NB4 (cell line): ENCODE results near the gene MYRF.

Source experiments
- DNase-seq: peaks from one replicate; pipeline ENCODE4 v3.0.0; 2010; ENCODE audit warnings: low read depth
- H3K4me3 ChIP-seq: one replicate; pipeline ENCODE4 v1.5.1; 2011; ENCODE audit warnings: mild to moderate bottlenecking, low read depth, low read length, moderate library complexity
- MYC ChIP-seq: IDR thresholded peaks from 2 replicates; pipeline ENCODE4 v1.6.1; 2011; ENCODE audit warnings: low read depth, low read length
- POLR2A ChIP-seq: IDR thresholded peaks from 2 replicates; pipeline ENCODE4 v1.6.1; 2011; ENCODE audit warnings: mild to moderate bottlenecking; ENCODE audit not compliant: insufficient read length; ENCODE audit errors: extremely low read depth
- TF ChIP-seq, protein P1 (sequence below): IDR thresholded peaks from 2 replicates; pipeline ENCODE4 v1.6.1; 2011; ENCODE audit warnings: low read depth, low read length
- TF ChIP-seq, protein P2 (sequence below): IDR thresholded peaks from one replicate; pipeline ENCODE4 v1.5.1; 2012; ENCODE audit warnings: low read depth, low read length

MYRF gene

DNA sequence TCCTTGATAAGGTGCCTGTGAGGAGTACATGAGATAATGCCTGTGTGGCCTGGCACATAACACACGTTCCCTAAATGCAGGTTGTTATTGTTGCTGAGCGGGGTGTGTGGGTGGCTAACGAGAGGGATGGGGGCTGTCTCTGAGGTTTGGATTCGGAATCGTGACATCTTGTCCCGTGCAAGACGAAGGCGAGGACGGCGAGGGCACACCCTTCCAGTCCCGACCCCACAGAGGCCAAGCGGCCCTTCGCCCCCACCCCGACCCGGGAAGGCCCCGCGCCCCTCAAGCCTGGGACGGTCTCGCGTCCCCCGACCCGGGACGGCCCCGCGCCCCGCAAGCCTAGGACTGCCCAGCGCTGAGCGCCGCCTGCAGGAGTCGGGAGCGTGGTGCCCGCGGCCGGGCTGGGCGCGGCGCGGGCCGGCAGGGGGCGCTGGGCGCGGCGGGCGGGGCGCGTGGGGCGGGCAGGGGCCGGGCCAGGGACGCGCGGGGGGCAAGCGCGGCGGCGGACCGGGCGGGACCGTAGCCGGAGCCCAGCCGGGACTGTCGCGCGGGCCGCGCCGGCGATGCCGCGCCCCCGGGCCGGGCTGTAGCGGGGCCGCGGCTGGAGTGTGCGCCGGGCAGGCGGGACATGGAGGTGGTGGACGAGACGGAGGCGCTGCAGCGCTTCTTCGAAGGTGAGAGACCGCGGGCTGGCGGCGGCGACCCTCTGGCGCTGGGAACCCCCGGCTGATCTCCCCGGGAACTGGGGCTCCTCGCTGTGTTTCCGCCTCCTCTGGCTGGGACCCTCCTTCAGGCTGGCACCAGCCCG lies at the start of gene MYRF:
MYRF (plus strand) TSS at position 520 of the 808 bp plus-strand sequence; CDS start at position 629, 109 bp downstream.
- TF ChIP-seq, protein P1, sequence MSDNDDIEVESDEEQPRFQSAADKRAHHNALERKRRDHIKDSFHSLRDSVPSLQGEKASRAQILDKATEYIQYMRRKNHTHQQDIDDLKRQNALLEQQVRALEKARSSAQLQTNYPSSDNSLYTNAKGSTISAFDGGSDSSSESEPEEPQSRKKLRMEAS = no peak
- TF ChIP-seq, protein P2, sequence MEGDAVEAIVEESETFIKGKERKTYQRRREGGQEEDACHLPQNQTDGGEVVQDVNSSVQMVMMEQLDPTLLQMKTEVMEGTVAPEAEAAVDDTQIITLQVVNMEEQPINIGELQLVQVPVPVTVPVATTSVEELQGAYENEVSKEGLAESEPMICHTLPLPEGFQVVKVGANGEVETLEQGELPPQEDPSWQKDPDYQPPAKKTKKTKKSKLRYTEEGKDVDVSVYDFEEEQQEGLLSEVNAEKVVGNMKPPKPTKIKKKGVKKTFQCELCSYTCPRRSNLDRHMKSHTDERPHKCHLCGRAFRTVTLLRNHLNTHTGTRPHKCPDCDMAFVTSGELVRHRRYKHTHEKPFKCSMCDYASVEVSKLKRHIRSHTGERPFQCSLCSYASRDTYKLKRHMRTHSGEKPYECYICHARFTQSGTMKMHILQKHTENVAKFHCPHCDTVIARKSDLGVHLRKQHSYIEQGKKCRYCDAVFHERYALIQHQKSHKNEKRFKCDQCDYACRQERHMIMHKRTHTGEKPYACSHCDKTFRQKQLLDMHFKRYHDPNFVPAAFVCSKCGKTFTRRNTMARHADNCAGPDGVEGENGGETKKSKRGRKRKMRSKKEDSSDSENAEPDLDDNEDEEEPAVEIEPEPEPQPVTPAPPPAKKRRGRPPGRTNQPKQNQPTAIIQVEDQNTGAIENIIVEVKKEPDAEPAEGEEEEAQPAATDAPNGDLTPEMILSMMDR = peak; percentile 43
- TF ChIP-seq MYC (no peak), POLR2A (no peak)
- DNase-seq = peak; percentile 53

DNA sequence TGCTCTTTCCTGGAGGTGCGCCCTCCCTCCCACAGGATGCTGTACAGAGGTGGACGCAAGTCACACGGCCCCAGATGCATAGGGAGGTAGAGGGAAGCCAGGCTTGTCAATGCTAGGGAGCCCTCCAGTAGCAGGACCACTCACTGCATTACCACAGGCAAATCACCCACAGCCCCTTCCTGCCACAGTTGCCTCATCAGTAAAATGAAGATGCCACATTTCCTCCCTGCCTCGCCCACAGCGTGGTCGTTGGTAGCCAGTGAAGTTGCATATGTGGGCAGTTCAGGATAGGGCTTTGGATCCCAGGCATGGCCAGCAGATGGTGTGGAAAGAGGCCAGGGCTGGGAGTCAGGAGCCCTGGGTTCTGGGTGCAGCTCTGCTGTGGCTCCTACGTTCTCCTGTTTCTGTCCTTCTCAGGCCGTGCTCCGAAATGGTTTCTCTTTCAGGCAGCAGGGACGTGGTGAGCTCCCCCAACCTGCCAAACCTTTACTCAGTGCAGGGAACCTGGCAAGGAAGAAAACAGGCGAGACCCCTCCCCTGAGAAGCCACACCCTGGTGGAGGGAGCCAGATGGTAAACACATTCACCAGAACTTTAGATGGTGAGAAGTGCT lies 49.6 kb upstream of the MYRF start:
- H3K4me3 ChIP-seq = no peak overlapping the region
- TF ChIP-seq, protein P1 = peak; percentile 82
- TF ChIP-seq MYC (peak; percentile 79), POLR2A (no peak)
- peak; percentile 87 for DNase-seq

More for the DNA sequence above, at the start of gene MYRF:
- no peak within 1 kb of the TSS for H3K4me3 ChIP-seq

DNA sequence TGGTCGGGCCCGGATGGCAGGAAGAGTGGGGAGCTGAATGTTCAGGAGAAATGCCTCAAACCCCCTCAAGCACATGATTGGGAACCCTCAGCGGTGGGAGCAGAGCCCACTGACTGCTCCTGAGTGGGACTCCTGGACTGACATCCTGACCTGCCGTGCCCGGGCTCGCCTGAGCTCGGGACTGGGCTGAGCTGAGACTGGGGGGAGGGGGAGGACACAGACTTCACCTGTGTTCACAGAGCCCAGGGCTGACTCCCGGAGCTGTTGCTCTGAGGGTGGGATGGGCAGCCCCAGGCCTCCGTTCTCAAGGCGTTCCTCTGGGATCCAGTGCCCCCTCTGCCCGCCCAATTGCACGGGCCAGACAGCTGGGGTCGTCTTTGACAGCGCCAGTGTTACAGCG lies 47.6 kb upstream of the MYRF start:
- no peak for DNase-seq
- TF ChIP-seq, protein P2 = no peak
- TF ChIP-seq, protein P1 = no peak
- TF ChIP-seq POLR2A (no peak), MYC (no peak)
- no peak overlapping the region for H3K4me3 ChIP-seq

DNA sequence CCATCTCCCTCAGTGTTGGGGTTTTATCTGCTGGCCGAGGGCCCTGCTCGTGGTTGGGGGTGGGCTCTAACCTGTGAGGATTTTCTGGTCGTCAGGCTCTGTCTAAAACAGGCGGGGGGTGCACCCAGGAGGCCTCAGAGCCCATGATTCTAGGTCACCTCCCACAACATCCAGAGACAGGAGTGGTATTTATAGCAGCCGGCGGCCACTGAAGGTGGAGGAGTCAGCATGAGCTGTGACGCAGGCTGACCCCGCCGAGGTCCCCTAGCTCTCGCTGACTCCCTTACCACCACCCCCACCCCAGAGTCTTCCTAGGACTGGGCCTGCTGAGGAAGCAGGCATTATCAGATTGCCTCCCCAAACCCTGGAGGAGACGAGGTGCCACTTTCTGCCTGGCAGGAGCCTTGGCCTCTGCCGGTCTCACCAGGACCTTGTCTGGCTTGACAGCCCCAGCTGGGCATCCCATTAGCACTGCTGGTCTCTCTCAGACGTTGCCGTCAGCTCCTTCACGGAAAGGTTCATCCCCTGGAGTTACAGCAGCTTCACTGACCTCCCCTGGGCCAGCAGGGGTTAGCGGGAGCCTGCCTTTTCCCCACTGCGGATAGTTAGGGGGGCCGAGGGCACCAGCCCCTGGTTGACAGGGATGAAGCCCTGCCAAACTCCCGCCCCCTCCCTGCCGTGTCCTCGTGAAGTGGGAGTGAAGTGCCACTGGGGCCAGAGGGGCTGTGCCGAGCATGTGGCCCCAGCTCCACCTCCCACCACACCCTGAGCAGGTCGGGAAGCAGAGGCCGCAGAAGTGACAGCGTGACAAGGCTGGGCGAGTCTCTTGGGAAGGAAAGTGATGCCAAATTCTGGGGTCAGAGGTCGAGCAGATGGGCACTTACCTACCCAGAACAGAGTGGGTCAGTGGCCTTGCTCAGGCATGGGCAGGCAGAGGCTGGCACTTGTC lies 45.7 kb upstream of the MYRF start:
- TF ChIP-seq MYC = no peak
- TF ChIP-seq POLR2A = no peak
- TF ChIP-seq, protein P2 = no peak
- TF ChIP-seq, protein P1 = no peak
- H3K4me3 ChIP-seq = no peak overlapping the region
- peak; percentile 60 for DNase-seq

DNA sequence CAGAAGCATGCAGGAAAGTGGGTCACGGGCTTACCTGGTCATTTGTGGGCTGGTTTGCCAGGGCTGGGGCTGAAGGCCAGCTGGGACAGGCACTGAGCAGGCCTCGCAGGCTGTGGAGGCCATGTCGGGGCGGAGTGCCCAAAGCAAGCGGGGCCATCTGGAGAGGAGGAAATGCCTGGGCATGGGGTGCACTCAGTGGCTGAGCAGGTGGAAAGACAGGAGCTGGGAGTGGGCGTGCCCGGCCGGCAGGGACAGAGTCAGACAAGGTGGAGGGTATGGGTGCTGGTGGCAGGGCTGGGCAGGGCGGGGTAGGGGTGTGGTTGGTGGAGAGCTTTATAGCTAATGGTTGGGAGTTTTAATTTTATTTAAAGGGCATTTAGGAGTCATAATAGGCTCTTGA lies 44.9 kb upstream of the MYRF start:
- H3K4me3 ChIP-seq = no peak overlapping the region
- DNase-seq = no peak
- TF ChIP-seq, protein P2 = no peak
- TF ChIP-seq POLR2A (no peak), MYC (no peak)
- TF ChIP-seq, protein P1 = no peak
